IPS-18c (cell line): ENCODE results near the gene EBP.
"Not testable (repeated sequence)": the region's sequence is repeated elsewhere in the genome, so short reads cannot be mapped to it uniquely, and the experiment has no call there.

Experiments
- H3K4me3 ChIP-seq: 2 replicates; pipeline ENCODE4 v1.7.0; 2013; ENCODE audit warnings: low read depth, mild to moderate bottlenecking, low read length, moderate library complexity; ENCODE audit not compliant: insufficient read depth
- H3K9me3 ChIP-seq: one replicate; pipeline ENCODE4 v1.6.1; 2013; ENCODE audit warnings: mild to moderate bottlenecking, low read length, moderate library complexity; ENCODE audit not compliant: control insufficient read depth, insufficient read depth

The EBP gene

DNA sequence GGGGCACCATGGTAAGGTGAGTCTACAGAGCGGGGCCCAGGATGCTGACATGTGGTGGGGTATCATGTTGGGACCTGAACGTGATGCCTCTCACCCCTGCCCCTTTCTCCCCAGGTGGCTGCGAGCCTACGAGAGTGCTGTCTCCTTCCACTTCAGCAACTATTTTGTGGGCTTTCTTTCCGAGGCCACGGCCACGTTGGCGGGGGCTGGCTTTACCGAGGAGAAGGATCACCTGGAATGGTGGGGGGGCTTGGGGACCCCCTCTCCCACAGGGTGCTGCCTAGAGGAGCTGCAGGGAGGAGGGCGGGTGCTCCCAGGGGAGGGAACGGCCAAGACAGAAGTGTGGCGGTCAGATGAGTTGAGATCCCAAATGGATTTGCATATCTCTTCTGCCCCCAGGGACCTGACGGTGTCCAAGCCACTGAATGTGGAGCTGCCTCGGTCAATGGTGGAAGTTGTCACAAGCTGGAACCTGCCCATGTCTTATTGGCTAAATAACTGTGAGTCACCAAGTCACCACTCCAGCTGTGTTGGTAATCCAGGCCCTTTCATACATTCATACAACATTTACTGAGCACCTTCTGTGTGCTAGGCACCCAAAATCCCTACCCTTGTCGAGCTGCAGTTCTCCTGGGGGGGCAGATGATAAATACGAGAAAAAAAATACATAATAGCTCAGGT is 7.3 kb upstream of the EBP start:
- peaks cover 9% of the 10 kb centered on the region for H3K9me3 ChIP-seq
- H3K4me3 ChIP-seq, result no peak overlapping the region

DNA sequence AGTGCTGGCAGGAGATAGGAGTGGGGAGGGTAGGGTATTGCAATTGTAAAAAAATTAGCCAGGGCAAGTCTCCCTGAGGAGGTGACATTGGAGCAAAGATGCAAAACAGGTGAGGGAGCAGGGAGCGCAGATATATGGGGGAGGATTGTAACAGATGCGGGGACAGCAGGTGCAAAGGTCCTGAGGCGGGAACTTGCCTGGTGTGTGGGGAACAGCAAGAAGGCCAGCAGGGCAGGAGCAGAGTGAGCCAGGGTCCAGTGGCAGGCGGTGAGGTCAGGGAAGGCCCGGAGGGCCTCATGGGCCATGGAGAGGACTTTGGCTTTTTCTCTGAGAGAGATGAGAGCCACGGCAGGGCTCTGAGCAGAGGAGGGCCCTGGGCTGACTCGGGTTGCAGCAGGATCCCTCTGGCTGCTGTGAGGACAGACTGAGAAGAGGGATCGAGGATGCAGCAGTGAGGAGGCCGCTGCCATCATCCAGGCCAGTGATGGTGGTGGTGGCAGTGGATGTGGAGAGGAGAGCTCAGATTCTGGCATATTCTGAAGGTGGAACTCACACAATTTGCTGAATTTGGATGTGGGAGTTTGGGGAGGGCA is 6.6 kb upstream of the EBP start:
- H3K9me3 ChIP-seq, result peaks cover 6% of the 10 kb centered on the region

DNA sequence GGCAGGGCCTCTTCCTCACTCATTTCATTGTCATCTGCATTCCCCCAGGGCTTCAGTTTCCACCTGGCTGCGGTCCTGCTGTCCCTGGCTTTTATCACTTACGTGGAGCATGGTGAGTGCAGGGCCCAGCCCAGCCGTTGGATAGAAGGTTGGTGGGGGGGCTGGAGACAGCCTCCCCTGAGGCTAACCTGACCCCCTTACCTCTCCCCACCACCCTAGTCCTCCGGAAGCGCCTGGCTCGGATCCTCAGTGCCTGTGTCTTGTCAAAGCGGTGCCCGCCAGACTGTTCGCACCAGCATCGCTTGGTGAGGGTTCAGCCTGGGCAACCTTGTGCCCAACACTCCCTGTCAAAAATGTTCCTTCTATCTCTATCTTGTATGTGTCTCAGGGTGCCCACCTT is 5.8 kb upstream of the EBP start:
- no peak overlapping the region for H3K4me3 ChIP-seq
- H3K9me3 ChIP-seq, result peaks cover 8% of the 10 kb centered on the region

More for the DNA sequence above, 6.6 kb upstream of the EBP start:
- H3K4me3 ChIP-seq, result no peak overlapping the region

DNA sequence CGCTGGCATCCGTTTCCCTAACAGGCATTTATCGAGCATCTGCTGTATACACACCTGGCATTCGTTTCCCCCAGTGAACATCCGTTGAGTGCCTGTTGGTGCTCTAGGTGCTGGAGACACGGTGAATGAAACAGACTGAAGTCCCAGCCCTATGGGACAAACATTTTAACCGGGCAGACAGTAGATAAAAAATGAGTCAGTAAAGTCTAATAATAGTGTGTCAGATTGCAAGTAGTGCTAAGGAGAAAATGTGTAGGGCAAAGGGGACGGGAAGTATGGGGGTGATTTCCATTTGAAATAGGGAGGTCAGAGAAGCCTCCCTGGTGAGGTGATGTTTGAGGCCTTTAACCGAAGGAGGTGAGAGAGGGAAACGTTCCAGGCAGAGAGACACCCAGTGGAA is 5.3 kb upstream of the EBP start:
- no peak overlapping the region for H3K4me3 ChIP-seq
- peaks cover 8% of the 10 kb centered on the region for H3K9me3 ChIP-seq

DNA sequence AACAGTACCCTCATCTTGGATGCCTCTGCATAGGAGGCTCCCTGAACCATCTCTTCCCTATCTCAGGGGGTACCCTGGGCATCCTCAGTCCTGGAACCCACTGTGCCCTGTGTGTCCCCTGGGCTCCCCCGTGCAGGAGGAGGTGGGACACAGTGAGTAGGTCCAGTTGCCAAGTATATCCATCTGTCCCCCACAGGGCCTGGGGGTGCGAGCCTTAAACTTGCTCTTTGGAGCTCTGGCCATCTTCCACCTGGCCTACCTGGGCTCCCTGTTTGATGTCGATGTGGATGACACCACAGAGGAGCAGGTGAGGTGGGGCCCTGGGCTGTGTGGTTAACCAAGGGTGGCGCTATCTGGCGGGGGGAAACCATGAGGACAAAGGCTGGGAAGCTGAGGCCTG is 4.6 kb upstream of the EBP start:
- Histone ChIP-seq H3K4me3 (no peak overlapping the region), H3K9me3 (peaks cover 10% of the 10 kb centered on the region)

DNA sequence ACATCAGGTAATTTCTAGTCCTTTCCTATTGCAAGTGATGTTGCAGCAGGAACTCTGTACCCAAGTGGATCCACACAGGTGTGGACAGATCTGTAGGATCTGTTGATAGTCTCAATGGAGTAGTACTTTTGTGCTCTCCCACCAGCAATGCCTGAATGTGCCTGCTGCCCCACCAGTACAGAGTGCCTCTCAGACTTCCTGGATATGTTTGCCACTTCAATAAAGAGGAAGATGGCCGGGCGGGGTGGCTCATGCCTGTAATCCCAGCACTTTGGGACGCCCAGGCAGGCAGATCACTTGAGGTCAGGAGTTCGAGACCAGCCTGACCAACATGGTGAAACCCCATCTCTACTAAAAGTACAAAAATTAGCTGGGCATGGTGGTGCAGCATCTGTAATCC is 2.1 kb upstream of the EBP start:
- H3K4me3 ChIP-seq, result not testable (repeated sequence)
- H3K9me3 ChIP-seq, result peaks cover 10% of the 10 kb centered on the region

DNA sequence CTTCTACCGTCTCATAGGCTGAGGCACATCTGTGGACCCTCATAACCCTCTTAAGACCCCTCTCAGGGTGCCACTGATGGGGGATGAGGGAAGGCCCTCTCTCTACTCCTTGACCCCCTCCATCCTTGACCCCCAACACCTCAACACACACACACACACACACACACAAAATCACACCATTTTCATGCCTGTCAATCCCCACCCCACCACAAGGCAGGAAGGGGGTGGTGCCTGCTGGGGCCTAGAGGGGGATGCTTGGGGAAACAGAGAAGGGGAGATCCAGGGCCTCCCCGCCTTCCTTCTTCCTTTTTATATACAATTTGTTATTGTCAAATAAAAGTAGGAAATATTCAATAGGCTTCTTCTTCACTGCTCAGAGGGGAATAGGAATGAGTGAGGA is 1.2 kb upstream of the EBP start:
- H3K4me3 ChIP-seq, result no peak overlapping the region; the same call in 1 of the 2 replicates
- H3K9me3 ChIP-seq, result peaks cover 10% of the 10 kb centered on the region

DNA sequence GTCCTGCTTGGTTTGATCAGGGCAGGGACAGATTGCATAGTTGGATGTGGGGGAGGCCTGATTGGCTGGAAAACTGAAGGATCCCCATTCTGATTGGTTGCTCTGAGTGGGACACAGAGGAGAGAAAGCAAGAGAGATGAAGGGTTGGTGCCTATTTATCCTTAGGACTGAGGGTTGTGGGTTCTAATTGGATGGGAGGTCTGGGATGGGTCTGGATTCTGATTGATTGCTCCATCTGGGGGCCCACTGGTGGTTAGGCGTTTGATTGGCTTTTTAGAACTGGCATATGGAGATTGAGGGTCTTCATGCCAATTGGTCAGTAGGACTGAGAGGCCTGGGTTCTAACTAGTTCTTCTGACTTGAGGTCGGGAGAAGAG is 644 bp upstream of the EBP start:
- H3K9me3 ChIP-seq, result peaks cover 10% of the 10 kb centered on the region
- H3K4me3 ChIP-seq, result peak overlapping the region; percentile 76; the same call in 1 of the 2 replicates

DNA sequence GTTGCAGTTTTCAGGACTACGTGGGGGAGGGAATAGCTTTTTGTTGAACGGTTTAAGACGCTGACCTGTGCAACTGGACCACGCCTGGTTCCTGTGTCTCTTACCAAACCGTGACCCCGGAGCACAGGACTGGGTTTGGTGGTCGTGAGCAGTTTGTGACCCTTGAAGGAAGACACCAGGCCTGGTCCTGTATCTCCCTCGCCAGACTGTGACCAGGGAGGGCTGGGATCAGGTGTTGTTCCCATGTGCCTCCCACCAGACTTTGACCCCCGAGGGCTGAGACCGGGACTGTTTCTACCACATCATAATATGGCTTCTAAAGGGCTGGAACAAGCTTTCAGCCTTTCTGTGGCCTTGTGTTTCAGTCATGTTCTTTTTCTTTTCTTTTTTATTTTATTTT is 683 bp downstream of the EBP start:
- Histone ChIP-seq H3K4me3 (peak overlapping the region; percentile 76), H3K9me3 (peaks cover 11% of the 10 kb centered on the region)

DNA sequence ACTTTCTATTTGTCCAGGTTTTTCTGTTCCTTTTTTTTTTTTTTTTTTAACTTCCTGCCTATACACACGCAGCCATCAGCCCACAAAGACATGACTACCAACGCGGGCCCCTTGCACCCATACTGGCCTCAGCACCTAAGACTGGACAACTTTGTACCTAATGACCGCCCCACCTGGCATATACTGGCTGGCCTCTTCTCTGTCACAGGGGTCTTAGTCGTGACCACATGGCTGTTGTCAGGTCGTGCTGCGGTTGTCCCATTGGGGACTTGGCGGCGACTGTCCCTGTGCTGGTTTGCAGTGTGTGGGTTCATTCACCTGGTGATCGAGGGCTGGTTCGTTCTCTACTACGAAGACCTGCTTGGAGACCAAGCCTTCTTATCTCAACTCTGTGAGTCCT is 2.1 kb downstream of the EBP start:
- peaks cover 17% of the 10 kb centered on the region for H3K9me3 ChIP-seq
- H3K4me3 ChIP-seq, result no peak overlapping the region

DNA sequence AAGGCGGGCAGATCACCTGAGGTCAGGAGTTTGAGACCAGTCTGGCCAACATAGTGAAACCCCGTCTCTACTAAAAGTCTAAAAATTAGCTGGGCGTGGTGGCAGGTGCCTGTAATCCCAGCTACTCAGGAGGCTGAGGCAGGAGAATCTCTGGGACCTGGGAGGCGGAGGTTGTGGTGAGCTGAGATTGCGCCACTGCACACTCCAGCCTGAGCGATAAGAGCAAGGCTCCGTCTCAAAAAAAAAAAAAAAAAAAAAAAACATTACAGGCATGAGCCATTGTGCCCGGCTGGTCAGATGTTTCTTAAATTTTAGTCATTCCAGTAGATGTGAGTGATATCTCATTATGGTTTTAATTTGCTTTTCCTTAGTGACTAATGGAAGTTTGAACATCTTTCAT is 4.2 kb downstream of the EBP start:
- H3K4me3 ChIP-seq, result not testable (repeated sequence)
- H3K9me3 ChIP-seq, result peaks cover 14% of the 10 kb centered on the region

DNA sequence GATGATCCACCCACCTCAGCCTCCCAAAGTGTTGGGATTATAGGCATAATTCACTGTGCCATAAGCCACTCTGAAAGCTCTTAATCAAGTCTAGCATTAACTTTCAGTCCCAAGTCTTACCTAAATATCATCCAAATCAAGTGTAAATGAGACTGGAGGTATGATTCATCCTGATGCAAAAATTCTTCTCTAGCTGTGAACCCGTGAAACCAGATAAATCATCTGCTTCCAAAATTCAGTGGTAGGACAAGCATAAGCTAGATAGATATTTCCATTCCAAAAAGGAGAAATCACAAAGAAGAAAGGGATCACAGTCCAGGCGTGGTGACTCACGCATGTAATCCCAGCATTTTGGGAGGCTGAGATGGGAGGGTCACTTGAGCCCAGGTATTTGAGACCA is 9.1 kb downstream of the EBP start:
- no peak overlapping the region; the same call in 1 of the 2 replicates for H3K4me3 ChIP-seq

DNA sequence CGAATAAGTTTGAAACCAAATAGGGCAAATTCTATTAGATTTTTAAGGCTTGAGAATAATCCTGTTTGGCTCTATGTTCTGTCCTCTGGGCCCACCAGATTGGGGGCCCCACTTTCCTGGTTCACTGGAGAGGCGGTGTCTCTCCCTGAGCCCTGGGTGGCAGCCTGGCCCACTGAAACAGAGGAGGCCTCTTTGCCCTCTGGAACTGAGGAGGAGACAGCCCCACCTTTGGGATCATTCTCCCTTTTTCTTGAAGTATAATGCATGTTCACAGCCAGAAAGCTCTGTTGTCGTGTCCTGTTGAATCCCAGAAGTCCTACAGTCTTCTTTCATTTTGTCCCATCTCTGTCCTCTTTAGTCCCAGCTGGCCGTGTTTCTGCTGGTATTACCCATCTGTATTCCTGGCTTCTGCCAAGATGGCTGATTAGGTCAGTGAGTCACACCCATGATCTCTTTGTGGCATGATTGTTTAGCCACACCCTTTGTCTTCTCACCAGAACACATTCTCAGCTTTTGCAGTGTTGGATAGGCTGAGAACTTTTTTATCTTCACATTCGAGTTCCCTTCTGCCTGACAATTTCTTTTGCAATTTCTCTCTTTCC is 9.9 kb downstream of the EBP start:
- Histone ChIP-seq H3K9me3 (peaks cover 6% of the 10 kb centered on the region), H3K4me3 (no peak overlapping the region)

More for the DNA sequence above, 9.1 kb downstream of the EBP start:
- H3K9me3 ChIP-seq, result peaks cover 6% of the 10 kb centered on the region

DNA sequence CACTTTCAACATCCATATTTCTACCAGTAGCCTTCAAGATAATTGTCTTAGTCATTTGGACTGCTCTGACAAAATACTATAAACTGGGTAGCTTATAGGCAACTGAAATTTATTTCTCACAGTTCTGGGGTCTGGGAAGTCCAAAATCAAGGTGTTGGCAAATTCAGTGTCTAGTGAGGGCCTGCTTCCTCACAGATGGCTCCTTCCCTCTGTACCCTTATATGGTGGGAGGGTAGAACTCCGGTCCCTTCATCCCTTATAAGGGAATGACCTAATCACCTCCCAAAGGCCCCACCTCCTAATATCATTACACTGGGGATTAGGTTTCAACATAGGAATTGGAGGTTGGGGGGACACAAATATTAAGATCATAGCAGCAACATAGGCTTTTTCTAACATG is 10.6 kb downstream of the EBP start:
- no peak overlapping the region for H3K4me3 ChIP-seq
- H3K9me3 ChIP-seq, result peaks cover 6% of the 10 kb centered on the region

DNA sequence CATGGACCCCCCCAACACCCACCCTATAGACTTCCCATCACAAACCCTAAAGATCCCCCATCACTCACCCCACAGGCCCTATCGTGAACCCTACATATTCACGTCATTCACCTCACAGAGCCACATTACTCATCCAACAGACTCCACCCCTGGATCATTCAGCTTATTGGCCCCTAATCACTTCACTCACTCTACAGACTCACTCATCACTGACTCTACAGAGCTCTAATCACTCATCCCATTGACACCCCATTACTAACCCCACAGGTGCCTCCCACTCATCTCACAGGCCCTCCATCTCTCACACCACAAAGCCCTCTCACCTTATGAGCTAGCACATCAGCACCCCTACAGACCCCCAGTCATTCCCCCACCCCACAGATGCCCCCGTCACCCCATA is 11.6 kb downstream of the EBP start:
- peaks cover 2% of the 10 kb centered on the region for H3K9me3 ChIP-seq
- no peak overlapping the region for H3K4me3 ChIP-seq

DNA sequence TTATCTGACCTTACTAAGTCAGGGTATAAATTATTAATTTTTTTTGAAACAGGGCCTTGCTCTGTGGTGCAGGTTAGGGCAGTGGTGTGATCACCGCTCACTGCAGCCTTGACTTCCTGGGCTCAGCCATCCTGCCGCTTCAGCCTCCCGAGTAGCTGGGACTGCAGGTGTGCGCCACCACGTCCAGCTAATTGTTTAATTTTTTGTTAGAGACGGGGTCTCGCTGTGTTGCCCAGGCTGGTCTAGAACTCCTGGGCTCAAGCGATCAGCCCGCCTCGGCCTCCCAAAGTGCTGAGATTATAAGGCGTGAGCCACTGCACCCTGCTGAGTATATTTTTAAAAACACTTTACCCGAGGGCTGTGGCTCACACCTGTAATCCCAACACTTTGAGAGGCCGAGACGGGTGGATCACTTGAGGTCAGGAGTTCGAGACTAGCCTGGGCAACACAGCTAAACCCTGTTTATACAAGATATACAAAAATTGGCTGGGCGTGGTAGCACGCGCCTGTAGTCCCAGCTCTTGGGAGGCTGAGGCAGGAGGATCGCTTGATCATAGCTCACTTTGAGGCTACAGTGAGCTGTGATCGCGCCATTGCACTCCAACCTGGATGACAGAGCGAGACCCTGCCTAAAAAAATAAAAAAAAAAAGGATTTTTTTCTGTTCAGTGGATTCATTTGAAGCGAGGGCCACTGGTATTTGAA is 17.2 kb downstream of the EBP start:
- Histone ChIP-seq H3K4me3 (no peak overlapping the region), H3K9me3 (no peaks in the 10 kb centered on the region)

DNA sequence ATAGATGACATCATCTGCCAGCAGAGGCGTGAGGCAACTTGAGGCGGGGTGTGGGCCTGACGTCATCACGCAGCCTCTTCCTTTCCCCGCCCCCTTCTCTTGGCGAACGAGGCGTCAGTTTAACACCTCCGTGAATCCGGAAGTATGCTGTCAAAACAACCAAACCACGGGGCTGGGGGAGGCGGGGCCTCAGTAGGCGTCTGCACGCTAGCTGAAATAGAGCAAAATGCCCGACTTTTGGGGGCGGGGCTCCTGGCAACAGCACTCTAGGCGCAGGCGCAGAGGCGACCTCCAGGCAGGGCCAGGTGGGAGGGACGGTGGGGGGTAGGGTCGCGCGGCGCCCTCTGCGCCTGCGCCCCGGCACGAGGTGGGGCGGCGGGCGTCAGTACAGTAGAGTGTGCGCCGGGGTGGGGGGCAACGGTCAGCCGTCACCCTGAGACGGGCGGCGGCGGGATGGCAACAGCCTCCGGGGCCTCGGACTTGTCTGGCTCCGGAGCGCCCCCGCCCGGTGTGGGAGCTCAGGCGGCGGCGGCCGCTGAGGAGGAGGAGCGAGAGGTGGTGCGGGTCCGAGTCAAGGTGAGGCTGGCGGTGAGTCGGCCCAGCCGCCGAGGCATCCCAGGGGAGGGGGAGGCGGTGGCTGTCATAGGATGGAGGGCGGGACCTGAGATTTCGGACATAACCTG is 17.9 kb downstream of the EBP start, which contains the start of gene TBC1D25:
TSS of gene TBC1D25 (plus strand) at position 370 of the 683 bp plus-strand sequence. CDS start at position 454, 84 bp downstream.
- Histone ChIP-seq H3K4me3 (peak within 1 kb of the TSS; percentile 74), H3K9me3 (no peaks in the 10 kb centered on the region)
